ENCODE data around the gene LEMD2.

Gene LEMD2

DNA sequence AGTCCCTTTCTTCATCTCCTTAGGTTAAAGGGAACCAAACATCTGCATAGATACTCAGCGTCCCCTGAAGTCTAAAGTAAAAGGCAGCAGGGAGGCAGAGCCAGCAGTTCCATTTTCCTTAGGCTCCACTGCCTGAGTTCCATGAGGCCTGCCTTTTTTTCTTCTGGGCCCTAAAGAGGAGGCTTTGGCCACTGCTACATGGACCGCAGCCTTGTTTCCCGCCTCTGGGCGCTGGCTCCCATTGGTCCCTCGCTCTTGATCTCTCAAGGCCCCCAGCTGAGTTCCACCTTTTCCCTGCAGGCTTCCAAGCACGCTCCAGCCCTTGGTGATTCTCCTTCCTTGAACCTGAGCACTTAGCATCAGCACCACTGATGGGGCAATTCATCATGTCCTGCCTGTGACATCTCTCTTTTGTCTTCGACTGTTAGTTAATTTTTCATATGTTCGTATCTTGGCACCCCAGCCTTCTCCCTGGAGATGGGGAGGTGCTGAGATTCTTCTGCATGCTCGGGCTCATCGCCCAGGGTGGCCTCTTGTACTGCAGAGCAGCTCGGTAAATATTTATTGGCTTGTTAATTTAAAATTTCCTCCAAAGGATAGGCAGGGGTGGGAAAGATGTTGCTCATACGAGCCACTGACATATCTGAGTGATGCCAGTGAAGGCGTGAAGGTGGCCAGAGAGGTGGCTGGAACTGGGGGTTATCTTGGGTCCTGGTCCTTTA lies 11.5 kb upstream of the LEMD2 start:
- TF ChIP-seq, protein P1, sequence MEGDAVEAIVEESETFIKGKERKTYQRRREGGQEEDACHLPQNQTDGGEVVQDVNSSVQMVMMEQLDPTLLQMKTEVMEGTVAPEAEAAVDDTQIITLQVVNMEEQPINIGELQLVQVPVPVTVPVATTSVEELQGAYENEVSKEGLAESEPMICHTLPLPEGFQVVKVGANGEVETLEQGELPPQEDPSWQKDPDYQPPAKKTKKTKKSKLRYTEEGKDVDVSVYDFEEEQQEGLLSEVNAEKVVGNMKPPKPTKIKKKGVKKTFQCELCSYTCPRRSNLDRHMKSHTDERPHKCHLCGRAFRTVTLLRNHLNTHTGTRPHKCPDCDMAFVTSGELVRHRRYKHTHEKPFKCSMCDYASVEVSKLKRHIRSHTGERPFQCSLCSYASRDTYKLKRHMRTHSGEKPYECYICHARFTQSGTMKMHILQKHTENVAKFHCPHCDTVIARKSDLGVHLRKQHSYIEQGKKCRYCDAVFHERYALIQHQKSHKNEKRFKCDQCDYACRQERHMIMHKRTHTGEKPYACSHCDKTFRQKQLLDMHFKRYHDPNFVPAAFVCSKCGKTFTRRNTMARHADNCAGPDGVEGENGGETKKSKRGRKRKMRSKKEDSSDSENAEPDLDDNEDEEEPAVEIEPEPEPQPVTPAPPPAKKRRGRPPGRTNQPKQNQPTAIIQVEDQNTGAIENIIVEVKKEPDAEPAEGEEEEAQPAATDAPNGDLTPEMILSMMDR (IDR thresholded peaks at IDR 0.05), result no peak
- H3K27ac ChIP-seq, result no peak overlapping the region
- DNase-seq (ENCODE audit: low spot score), result no peak

DNA sequence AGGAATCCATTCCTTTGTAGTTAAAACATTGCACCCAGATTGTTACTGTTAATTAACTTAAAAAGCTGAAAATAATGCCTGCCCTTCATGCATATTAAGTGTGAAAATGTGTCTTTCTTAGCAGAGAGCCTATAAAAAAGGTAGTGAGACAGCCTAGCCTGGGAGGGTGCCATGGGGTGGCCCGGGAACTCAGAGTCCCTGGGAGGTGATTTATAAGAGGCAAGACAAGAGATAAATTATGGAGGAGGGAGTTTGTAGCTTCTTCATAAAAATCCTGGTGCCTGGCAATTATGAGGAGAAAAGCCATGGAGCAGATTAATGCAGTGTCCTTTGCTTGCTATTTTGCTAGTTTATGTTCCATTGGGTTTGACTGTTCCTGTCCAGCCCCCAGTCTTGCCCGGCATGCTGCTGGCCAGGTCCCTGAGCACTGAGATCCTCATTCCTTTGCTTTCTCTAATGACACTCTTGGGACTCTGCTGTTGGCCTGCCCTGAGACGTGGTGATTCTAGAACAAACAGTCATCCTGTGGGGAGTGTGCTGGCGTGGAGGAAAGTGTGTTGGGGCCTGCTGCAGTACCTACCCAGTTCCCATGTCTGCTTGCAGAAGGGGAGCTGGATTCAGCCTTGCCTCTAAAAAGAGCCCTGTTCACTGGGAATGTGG lies 10.7 kb upstream of the LEMD2 start:
- no peak for DNase-seq (ENCODE audit: low spot score)
- Histone ChIP-seq H3K27ac (no peak overlapping the region), H3K4me3 (no peak overlapping the region)
- TF ChIP-seq, protein P1 (IDR thresholded peaks at IDR 0.05), result no peak

More for the DNA sequence above, 11.5 kb upstream of the LEMD2 start:
- no peak overlapping the region for H3K4me3 ChIP-seq

DNA sequence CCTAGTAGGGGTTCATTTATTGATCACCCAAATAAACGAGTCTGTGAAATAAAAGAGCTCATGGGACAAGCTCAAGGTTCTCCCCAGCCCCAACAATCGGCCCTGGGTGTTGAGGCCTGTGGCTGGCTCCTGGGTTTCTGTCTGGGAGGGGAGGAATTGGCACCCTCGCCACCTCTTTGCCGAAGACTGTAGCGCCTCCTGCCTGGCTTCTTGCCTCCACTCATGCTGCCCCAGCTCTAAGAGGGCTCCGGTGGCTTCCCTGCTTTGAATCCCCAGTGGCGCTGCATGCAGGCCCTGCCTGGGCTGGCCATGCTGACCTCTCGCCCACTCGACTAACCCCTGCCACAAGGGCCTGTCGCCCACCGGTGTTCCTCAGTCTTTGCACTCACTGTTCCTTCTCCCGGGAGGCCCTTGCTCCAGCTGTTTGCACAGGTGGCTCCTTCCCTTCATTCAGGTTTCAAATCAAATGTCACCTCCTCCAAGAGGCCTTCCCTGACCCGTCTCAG lies 9.5 kb upstream of the LEMD2 start:
- TF ChIP-seq, protein P1 (IDR thresholded peaks at IDR 0.05), result no peak
- no peak overlapping the region for H3K4me3 ChIP-seq
- no peak overlapping the region for H3K27ac ChIP-seq
- no peak for DNase-seq (ENCODE audit: low spot score)

DNA sequence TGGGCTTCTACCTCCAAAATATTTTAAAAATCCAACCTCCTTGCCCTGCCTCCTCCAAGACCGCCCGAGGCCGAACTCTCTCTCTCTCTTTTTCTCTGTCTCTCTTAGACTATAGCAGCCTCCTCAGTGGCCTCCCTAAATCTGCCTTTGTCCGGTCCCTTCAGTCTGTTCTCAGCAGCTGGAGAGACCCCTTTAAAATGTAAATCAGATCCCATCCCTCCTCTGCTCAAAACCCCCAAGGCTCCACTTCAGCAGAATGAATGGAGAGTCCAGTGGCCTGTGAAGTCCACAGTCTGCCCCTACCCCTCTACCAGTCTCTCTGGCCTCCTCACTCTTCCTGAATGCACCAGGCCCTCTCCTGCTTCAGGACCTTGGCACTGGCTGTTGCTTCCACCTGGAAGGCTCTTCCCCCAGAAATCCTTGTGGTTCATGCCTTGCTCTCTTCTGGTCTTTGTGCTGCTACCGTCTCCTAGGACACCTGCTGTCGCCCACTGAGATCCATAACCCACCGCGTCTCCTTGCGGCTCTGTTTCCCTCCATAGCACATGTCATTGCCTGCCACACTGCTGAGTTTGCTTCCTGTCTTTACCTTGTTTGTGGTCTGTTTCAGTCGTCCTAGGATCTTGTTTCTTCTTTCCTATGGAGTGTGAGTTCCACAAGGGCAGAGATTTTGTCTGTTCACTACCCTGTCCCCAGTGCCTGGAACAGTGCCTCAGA lies 8.9 kb upstream of the LEMD2 start:
- no peak overlapping the region for H3K27ac ChIP-seq
- no peak for DNase-seq (ENCODE audit: low spot score)
- TF ChIP-seq, protein P1 (IDR thresholded peaks at IDR 0.05), result no peak

DNA sequence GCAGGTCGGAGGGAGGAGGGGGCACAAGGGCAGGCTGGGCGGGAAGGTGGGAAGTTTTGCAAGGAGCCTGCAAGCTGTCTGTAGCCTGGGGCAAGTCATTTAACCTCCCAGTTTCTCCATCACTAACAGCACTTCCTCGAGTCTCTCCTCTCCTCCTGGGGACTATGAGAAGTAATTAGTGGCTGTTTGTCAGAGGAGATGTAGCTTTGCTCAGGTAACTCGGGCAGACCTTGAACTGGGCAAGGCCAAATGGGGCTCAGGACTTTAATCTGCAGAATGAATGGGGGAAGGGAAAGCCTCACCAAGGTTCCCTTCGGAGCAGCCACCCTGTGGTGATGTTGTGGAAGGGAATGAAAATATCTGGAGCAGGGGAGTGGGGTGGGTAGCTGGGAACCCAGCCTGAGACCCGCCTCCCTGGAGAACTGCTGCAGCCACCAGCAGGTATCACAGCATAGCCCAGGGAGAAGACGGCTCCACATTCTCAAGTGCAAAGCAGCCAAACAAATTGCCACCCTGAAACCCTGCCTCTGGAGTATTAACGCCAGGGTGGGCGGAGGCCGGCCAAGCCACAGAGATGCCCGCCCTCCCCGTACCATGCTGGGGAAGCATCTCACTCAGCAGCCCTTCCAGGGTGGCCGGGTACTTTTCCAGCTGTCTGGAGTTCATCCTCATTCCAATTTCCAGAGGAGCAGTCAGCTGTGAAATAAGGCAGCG lies 6.1 kb upstream of the LEMD2 start:
- no peak for DNase-seq (ENCODE audit: low spot score)
- TF ChIP-seq, protein P1 (IDR thresholded peaks at IDR 0.05), result no peak

More for the DNA sequence above, 8.9 kb upstream of the LEMD2 start:
- no peak overlapping the region for H3K4me3 ChIP-seq

DNA sequence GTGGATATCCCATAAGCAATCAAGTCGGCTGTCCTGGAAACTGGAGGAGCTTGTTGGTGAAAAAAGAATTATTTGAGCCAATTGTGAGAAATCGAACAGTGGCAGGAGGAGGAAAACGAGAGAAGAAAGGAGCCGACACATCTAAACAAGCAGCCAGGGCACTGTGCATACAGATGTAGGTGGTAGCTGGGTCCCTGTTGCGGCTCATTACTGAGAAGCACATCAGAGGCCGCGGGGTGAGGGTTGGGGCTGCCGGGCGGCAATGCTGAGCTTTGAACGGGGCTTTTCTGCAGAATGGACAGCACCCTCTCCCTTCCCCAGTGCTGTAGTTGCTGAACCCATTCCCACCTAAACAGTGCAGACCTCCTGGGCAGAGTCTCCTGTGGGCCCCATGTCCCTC lies 4.1 kb upstream of the LEMD2 start:
- DNase-seq (ENCODE audit: low spot score), result no peak
- no peak overlapping the region for H3K27ac ChIP-seq
- TF ChIP-seq, protein P1 (IDR thresholded peaks at IDR 0.05), result no peak
- H3K4me3 ChIP-seq, result no peak overlapping the region

More for the DNA sequence above, 6.1 kb upstream of the LEMD2 start:
- Histone ChIP-seq H3K27ac (no peak overlapping the region), H3K4me3 (no peak overlapping the region)

Measured in coronary artery (tissue), 2 donors.